Neural cell (in vitro differentiated cells): Measurements from ENCODE around the gene GART.

Experiments
- CTCF ChIP-seq: fragments of 450-650 bp; IDR thresholded peaks from 2 replicates; pipeline ENCODE4 v1.5.1; 2014; ENCODE audit warnings: antibody characterized with exemption, mild to moderate bottlenecking, moderate library complexity; ENCODE audit not compliant: poor library complexity, severe bottlenecking
- EP300 ChIP-seq: fragments of 450-650 bp; conservative IDR thresholded peaks from 2 replicates; pipeline ENCODE4 v1.6.1; 2014; ENCODE audit warnings: antibody characterized with exemption, mild to moderate bottlenecking, moderate library complexity; ENCODE audit not compliant: poor library complexity, severe bottlenecking
- EZH2 ChIP-seq: fragments of 200-600, 300-800 bp; shearing (Covaris generic), sonication (generic); IDR thresholded peaks from 2 replicates; pipeline ENCODE4 v1.6.1; 2014; ENCODE audit warnings: antibody characterized with exemption, low read length, borderline replicate concordance, mild to moderate bottlenecking; ENCODE audit not compliant: insufficient read depth, poor library complexity, severe bottlenecking
- POLR2AphosphoS5 ChIP-seq: IDR thresholded peaks from 2 replicates; pipeline ENCODE4 v1.6.1; 2012
- SMC3 ChIP-seq: fragments of 450-650 bp; conservative IDR thresholded peaks from 2 replicates; pipeline ENCODE4 v1.6.1; 2014; ENCODE audit warnings: antibody characterized with exemption, mild to moderate bottlenecking, moderate library complexity; ENCODE audit not compliant: poor library complexity

- no peak for TF ChIP-seq SMC3
- TF ChIP-seq CTCF, result no peak
- TF ChIP-seq EP300, result no peak
- TF ChIP-seq POLR2AphosphoS5, result no peak
- TF ChIP-seq EZH2, result no peak
Observed at GRCh38 chr21:33522297-33522952, 19.5 kb downstream of the GART start.
